Neural cell (in vitro differentiated cells): ENCODE measurements around the gene BICC1. TPM values are rescaled to one million over a fixed set of nuclear protein-coding genes. Genes with fewer than 3 reads are reported as not detected.

Experiments
- H2AFZ ChIP-seq: fragments of 200-600, 300-800 bp; sonication (generic), shearing (Covaris generic); 2 replicates; pipeline ENCODE4 v1.6.0; 2014; ENCODE audit warnings: low read depth, mild to moderate bottlenecking, antibody characterized with exemption, low read length, moderate library complexity
- H3F3A ChIP-seq: fragments of 200-600 bp; shearing (Covaris generic); 2 replicates; pipeline ENCODE4 v1.6.1; 2016; ENCODE audit warnings: mild to moderate bottlenecking, moderate library complexity, mixed read lengths, antibody characterized with exemption, low read length; ENCODE audit not compliant: insufficient read depth, poor library complexity, severe bottlenecking
- H3K27ac ChIP-seq: fragments of 200-600, 300-800 bp; sonication (generic), shearing (Covaris generic); 2 replicates; pipeline ENCODE4 v1.5.1; 2014; ENCODE audit warnings: mild to moderate bottlenecking, low read length, moderate library complexity
- H3K27me3 ChIP-seq: fragments of 300-800, 200-600 bp; sonication (generic), shearing (Covaris generic); 2 replicates; pipeline ENCODE4 v1.6.0; 2014; ENCODE audit warnings: mild to moderate bottlenecking, low read depth, low read length, moderate library complexity; ENCODE audit not compliant: insufficient read depth
- H3K36me3 ChIP-seq: fragments of 300-800, 200-600 bp; sonication (generic), shearing (Covaris generic); 2 replicates; pipeline ENCODE4 v1.5.1; 2014; ENCODE audit warnings: mild to moderate bottlenecking, antibody characterized with exemption, low read length, moderate library complexity; ENCODE audit not compliant: insufficient read depth
- H3K4me2 ChIP-seq: fragments of 300-800, 200-600 bp; sonication (generic), shearing (Covaris generic); 2 replicates; pipeline ENCODE4 v1.6.0; 2014; ENCODE audit warnings: mild to moderate bottlenecking, low read length
- H3K4me3 ChIP-seq: fragments of 300-800, 200-600 bp; sonication (generic), shearing (Covaris generic); 2 replicates; pipeline ENCODE4 v1.5.1; 2014; ENCODE audit warnings: mild to moderate bottlenecking, low read length, moderate library complexity
- H3K79me2 ChIP-seq: fragments of 200-600 bp; shearing (Covaris generic); replicated peaks from 2 replicates; pipeline ENCODE4 v1.6.0; 2014; ENCODE audit warnings: mild to moderate bottlenecking, low read length, moderate library complexity; ENCODE audit not compliant: insufficient read depth
- H3K9ac ChIP-seq: fragments of 300-800, 200-600 bp; sonication (generic), shearing (Covaris generic); 2 replicates; pipeline ENCODE4 v1.6.1; 2016; ENCODE audit warnings: mild to moderate bottlenecking, low read length, mixed read lengths
- H3K9me2 ChIP-seq: fragments of 200-600 bp; shearing (Covaris generic); 2 replicates; pipeline ENCODE4 v1.6.1; 2016; ENCODE audit warnings: mild to moderate bottlenecking, low read length, mixed read lengths; ENCODE audit not compliant: insufficient read depth
- H3K9me3 ChIP-seq: fragments of 200-600, 300-800 bp; sonication (generic), shearing (Covaris generic); 2 replicates; pipeline ENCODE4 v1.6.1; 2016; ENCODE audit warnings: mild to moderate bottlenecking, mixed run types, low read length, moderate library complexity, mixed read lengths
- H4K20me1 ChIP-seq: fragments of 200-600 bp; shearing (Covaris generic); 2 replicates; pipeline ENCODE4 v1.6.1; 2016; ENCODE audit warnings: mild to moderate bottlenecking, mixed run types; ENCODE audit not compliant: insufficient read depth
- CTCF ChIP-seq: fragments of 450-650 bp; IDR thresholded peaks from 2 replicates; pipeline ENCODE4 v1.5.1; 2014; ENCODE audit warnings: antibody characterized with exemption, mild to moderate bottlenecking, moderate library complexity; ENCODE audit not compliant: poor library complexity, severe bottlenecking
- EP300 ChIP-seq: fragments of 450-650 bp; conservative IDR thresholded peaks from 2 replicates; pipeline ENCODE4 v1.6.1; 2014; ENCODE audit warnings: antibody characterized with exemption, mild to moderate bottlenecking, moderate library complexity; ENCODE audit not compliant: poor library complexity, severe bottlenecking
- EZH2 ChIP-seq: fragments of 200-600, 300-800 bp; shearing (Covaris generic), sonication (generic); IDR thresholded peaks from 2 replicates; pipeline ENCODE4 v1.6.1; 2014; ENCODE audit warnings: antibody characterized with exemption, low read length, borderline replicate concordance, mild to moderate bottlenecking; ENCODE audit not compliant: insufficient read depth, poor library complexity, severe bottlenecking
- MXI1 ChIP-seq: fragments of 450-650 bp; conservative IDR thresholded peaks from 2 replicates; pipeline ENCODE4 v1.6.1; 2014; ENCODE audit warnings: antibody characterized with exemption, mild to moderate bottlenecking; ENCODE audit not compliant: poor library complexity, severe bottlenecking
- POLR2AphosphoS5 ChIP-seq: IDR thresholded peaks from 2 replicates; pipeline ENCODE4 v1.6.1; 2012
- RAD21 ChIP-seq: fragments of 450-650 bp; conservative IDR thresholded peaks from 2 replicates; pipeline ENCODE4 v1.6.1; 2014; ENCODE audit warnings: antibody characterized with exemption, mild to moderate bottlenecking, moderate library complexity
- REST ChIP-seq: IDR thresholded peaks from 2 replicates; pipeline ENCODE4 v1.6.1; 2012; ENCODE audit warnings: borderline replicate concordance
- SMC3 ChIP-seq: fragments of 450-650 bp; conservative IDR thresholded peaks from 2 replicates; pipeline ENCODE4 v1.6.1; 2014; ENCODE audit warnings: antibody characterized with exemption, mild to moderate bottlenecking, moderate library complexity; ENCODE audit not compliant: poor library complexity
- TAF1 ChIP-seq: IDR thresholded peaks from 2 replicates; pipeline ENCODE4 v1.6.1; 2012; ENCODE audit warnings: low read depth
- polyA plus RNA-seq: library from polyadenylated mRNA; depleted of rRNA; stranded (reverse); fragments of >200 nt; gene quantifications from 2 replicates; pipeline ENCODE4 v1.2.3, GENCODE V29; 2014

BICC1 gene
- polyA plus RNA-seq, 1 donor from 2014 or later = 7.6 TPM

GRCh38 chr10:58712141-58712540 is 199.5 kb downstream of the BICC1 start:
- Histone ChIP-seq H2AFZ (no peak overlapping the region), H3F3A (no peaks in the 10 kb centered on the region), H4K20me1 (no peaks in the 10 kb centered on the region), H3K79me2 (no peaks in the 10 kb centered on the region), H3K9ac (no peak overlapping the region), H3K36me3 (no peaks in the 10 kb centered on the region), H3K27ac (no peak overlapping the region), H3K27me3 (no peaks in the 10 kb centered on the region), H3K4me2 (no peak overlapping the region), H3K9me3 (no peaks in the 10 kb centered on the region), H3K9me2 (no peaks in the 10 kb centered on the region), H3K4me3 (no peak overlapping the region)
- TF ChIP-seq MXI1 (no peak), TAF1 (no peak), POLR2AphosphoS5 (no peak), CTCF (no peak), EP300 (no peak), REST (no peak), SMC3 (no peak), EZH2 (no peak), RAD21 (no peak)

- Histone ChIP-seq H3K9ac (no peak overlapping the region), H3K9me2 (no peaks in the 10 kb centered on the region), H3K27me3 (no peaks in the 10 kb centered on the region), H3F3A (no peaks in the 10 kb centered on the region), H4K20me1 (no peaks in the 10 kb centered on the region), H3K4me2 (peak overlapping the region; percentile 20), H3K79me2 (no peaks in the 10 kb centered on the region), H3K36me3 (no peaks in the 10 kb centered on the region), H3K9me3 (no peaks in the 10 kb centered on the region), H3K27ac (no peak overlapping the region), H2AFZ (no peak overlapping the region), H3K4me3 (no peak overlapping the region)
- TF ChIP-seq SMC3 (peak; percentile 44), EZH2 (no peak), REST (no peak), CTCF (peak; percentile 38)
Measured at GRCh38 chr10:58712982-58713381, 200.3 kb downstream of the BICC1 start.
